Eye (tissue), 1 donor: ENCODE results near the gene ADAMTSL3.
"Not testable (repeated sequence)": the region's sequence is repeated elsewhere in the genome, so short reads cannot be mapped to it uniquely, and the experiment has no call there.

Experiments
- DNase-seq: peaks from one replicate; pipeline ENCODE4 v3.0.0-alpha.2; 2015

The ADAMTSL3 gene

GRCh38 chr15:83935774-83936173 is 281.9 kb downstream of the ADAMTSL3 start:
- DNase-seq, result no peak

GRCh38 chr15:83940136-83940535 is 286.2 kb downstream of the ADAMTSL3 start:
- no peak for DNase-seq

- DNase-seq, result no peak
These were observed 289.1 kb downstream of the ADAMTSL3 start for GRCh38 chr15:83943043-83943442.

GRCh38 chr15:83943849-83944404 is 290.0 kb downstream of the ADAMTSL3 start:
- no peak for DNase-seq

- DNase-seq, result no peak
These were observed 293.2 kb downstream of the ADAMTSL3 start for GRCh38 chr15:83947156-83947555.

GRCh38 chr15:83954506-83954905 is 300.6 kb downstream of the ADAMTSL3 start:
- DNase-seq, result no peak

GRCh38 chr15:83955806-83956265 is 301.9 kb downstream of the ADAMTSL3 start:
- no peak for DNase-seq

- no peak for DNase-seq
These were observed 303.0 kb downstream of the ADAMTSL3 start for GRCh38 chr15:83956887-83957286.

GRCh38 chr15:83959477-83959876 is 305.6 kb downstream of the ADAMTSL3 start:
- DNase-seq, result no peak

GRCh38 chr15:83960192-83960829 is 306.4 kb downstream of the ADAMTSL3 start:
- DNase-seq, result no peak

- DNase-seq, result no peak
These were observed 307.4 kb downstream of the ADAMTSL3 start for GRCh38 chr15:83961311-83961710.

GRCh38 chr15:83964967-83965366 is 311.0 kb downstream of the ADAMTSL3 start:
- not testable (repeated sequence) for DNase-seq

GRCh38 chr15:83970295-83970890 is 316.5 kb downstream of the ADAMTSL3 start:
- no peak for DNase-seq

- DNase-seq, result no peak
These were observed 318.1 kb downstream of the ADAMTSL3 start for GRCh38 chr15:83971992-83972391.

GRCh38 chr15:83973816-83974215 is 319.9 kb downstream of the ADAMTSL3 start:
- DNase-seq, result no peak

GRCh38 chr15:83977992-83978391 is 324.1 kb downstream of the ADAMTSL3 start:
- no peak for DNase-seq

GRCh38 chr15:83978588-83978987 is 324.7 kb downstream of the ADAMTSL3 start:
- DNase-seq, result no peak

GRCh38 chr15:83980637-83981036 is 326.7 kb downstream of the ADAMTSL3 start:
- DNase-seq, result no peak

GRCh38 chr15:83982748-83983147 is 328.8 kb downstream of the ADAMTSL3 start:
- DNase-seq, result no peak

- DNase-seq, result no peak
These were observed 329.9 kb downstream of the ADAMTSL3 start for GRCh38 chr15:83983634-83984458.

GRCh38 chr15:83984601-83985000 is 330.7 kb downstream of the ADAMTSL3 start:
- no peak for DNase-seq

- no peak for DNase-seq
These were observed 337.2 kb downstream of the ADAMTSL3 start for GRCh38 chr15:83991163-83991562.

GRCh38 chr15:83992324-83993031 is 338.6 kb downstream of the ADAMTSL3 start:
- no peak for DNase-seq
